GM18873 (cell line): ENCODE data around the gene PLK3.

Source experiments
- ATAC-seq: cut with Tn5 transposase; IDR thresholded peaks from one replicate; pipeline ENCODE4 v1.9.1; 2021; ENCODE audit warnings: mild to moderate bottlenecking, moderate library complexity, moderate number of reproducible peaks; ENCODE audit not compliant: unreplicated experiment, low FRiP score

The PLK3 gene

GRCh38 chr1:44849575-44850132 lies 49.5 kb downstream of the PLK3 start:
- ATAC-seq, result no peak

GRCh38 chr1:44851308-44851707 lies 51.1 kb downstream of the PLK3 start:
- ATAC-seq, result no peak

GRCh38 chr1:44853201-44853600 lies 53.0 kb downstream of the PLK3 start:
- no peak for ATAC-seq

- no peak for ATAC-seq
Measured at GRCh38 chr1:44854970-44855369, 54.8 kb downstream of the PLK3 start.
